GM12874 (cell line): ENCODE data around the gene AUH.

Experiments used
- TF ChIP-seq, protein P1 (sequence below): IDR thresholded peaks from 2 replicates; pipeline ENCODE4 v1.5.1; 2011; ENCODE audit warnings: low read depth, mild to moderate bottlenecking, control low read depth, low read length, moderate library complexity; ENCODE audit not compliant: insufficient read depth

The AUH gene

DNA sequence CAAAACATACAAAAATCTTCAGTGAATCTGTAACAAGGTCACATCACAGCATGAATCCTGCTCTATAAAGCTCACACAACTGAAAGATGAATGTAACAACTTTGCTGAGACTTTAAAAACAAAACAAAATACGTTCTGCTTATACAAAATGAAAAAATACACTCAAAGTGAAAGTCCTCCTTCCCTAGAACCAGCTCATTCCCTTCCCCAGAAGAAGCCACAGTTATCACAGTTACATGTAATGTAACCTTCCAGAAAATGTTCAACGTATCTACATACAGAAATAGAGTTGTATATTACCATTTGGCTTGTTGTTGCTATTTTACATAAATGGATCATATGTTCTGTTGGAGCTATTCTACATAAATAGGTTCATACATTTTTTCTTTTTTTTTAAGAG is 2.6 kb downstream of the AUH start:
- TF ChIP-seq, protein P1, sequence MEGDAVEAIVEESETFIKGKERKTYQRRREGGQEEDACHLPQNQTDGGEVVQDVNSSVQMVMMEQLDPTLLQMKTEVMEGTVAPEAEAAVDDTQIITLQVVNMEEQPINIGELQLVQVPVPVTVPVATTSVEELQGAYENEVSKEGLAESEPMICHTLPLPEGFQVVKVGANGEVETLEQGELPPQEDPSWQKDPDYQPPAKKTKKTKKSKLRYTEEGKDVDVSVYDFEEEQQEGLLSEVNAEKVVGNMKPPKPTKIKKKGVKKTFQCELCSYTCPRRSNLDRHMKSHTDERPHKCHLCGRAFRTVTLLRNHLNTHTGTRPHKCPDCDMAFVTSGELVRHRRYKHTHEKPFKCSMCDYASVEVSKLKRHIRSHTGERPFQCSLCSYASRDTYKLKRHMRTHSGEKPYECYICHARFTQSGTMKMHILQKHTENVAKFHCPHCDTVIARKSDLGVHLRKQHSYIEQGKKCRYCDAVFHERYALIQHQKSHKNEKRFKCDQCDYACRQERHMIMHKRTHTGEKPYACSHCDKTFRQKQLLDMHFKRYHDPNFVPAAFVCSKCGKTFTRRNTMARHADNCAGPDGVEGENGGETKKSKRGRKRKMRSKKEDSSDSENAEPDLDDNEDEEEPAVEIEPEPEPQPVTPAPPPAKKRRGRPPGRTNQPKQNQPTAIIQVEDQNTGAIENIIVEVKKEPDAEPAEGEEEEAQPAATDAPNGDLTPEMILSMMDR: no peak

DNA sequence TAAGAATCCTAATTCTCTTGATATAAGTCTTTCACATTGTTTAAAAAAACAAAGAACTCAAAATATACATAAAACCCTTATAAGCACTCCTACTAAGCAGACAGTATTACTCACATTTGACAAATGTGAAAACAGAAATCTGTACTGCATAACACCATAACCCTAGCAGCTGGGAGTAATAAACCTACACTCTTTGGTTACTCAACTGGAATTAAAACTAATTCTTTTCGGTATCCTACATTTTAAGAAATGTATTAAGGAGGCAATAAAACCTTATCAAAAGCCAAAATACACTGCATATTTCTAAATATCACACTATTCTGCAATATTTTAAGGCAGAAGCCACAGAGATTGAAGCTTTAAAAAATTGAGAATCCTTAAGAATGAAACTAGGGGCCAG is 6.8 kb downstream of the AUH start:
- TF ChIP-seq, protein P1: no peak

DNA sequence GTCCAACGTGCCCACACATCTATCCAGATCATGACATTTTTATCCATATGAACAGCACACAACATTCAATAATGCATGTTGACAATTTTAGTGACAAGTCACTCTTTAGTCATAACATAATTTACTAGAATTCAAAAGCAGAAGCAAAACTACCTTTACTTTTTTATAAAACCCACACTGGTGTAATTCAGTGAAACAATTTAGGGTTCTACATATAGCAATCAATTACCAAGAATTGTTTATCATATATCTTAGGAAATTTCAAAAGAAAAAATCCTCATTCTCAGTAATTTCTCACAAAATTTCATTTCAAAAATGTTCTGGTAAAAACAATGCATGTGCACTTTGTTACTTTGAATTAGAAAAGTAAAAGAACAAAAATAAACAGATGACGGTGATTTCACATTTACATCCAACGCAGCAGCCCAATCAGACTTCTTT is 12.6 kb downstream of the AUH start:
- TF ChIP-seq, protein P1: no peak

DNA sequence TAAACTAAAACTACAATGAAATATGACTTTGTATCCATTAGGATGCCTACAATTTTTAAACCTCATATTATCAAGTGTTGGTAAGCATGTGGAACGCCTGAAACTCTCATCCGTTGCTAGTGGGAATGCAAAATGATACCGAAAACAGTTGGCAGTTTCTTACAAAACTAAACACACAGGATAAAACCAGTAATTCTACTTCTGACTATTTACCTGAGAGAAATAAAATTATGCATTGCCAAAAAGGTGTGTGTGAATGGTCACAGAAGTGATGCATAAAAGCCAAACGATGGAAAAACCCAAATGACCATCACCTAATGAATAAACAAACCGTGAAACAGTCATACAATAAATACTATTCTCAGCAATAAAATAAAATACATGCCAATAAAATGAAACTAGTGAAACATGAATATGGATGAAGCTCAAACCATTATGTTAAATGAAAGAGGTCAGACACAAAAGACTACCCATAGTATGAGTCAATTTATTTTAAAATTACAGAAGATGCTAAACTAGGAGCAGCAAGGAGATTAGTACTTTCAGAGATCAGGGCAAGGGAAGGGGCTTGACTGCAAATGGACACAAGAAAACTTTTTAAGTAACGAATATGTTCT is 13.4 kb downstream of the AUH start:
- TF ChIP-seq, protein P1: no peak

DNA sequence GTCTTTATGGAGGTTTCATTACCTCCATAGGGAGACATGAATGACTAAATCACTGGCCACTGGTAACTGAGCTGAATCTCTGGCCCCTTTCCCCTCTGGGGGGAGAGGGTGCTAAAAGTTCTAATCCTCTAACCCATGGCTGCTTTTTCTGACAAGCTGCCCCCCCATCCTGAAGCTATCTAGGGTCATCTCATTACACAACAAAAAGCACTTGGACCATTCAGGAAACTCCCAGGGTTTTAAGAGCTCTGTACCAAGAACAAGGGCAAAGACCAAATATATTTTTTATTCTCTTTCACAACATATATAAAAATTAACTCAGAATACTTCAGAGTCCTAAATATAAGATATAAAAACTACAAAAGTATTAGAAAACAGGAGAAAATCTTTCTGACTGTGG is 14.3 kb downstream of the AUH start:
- TF ChIP-seq, protein P1: no peak

DNA sequence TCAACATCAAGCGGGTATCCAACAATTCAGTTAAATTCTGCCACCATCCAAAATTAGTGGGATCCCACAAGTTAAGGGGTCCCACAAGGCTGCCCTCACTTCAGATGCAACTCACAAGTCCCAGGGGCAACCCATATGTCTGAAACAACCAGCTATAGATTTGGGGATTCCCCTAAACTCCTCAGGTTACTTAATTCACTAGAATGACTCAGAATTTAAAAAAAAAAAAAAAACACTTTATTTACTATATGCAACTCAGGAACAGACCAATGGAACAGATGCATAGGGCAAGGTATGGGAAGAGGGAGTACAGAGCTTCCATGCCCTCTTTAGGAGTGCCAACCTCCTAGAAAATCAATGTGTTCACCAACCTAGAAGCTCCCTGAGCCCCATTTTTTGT is 15.1 kb downstream of the AUH start:
- TF ChIP-seq, protein P1: no peak

DNA sequence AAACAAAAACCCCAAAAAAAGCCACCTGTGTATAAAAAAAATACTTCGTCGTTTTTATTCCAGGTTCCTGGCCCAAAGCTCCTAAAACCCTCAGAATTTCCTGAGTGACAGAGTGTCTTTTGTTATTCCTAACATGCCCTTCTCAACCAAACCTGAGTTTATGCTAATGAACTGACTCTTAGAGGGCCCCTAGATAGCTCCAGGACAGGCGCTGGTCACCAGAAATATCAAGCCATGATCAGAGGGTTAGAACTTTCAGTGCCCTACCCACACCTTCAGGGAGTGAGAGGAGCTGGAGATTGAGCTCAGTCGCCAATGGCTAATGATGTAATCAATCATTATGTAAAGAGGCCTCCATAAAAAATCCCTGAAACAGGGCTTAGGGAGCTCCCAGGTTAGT is 15.7 kb downstream of the AUH start:
- TF ChIP-seq, protein P1: no peak
